Activated naive CD8-positive, alpha-beta T cell treated with anti-CD3 and anti-CD28 coated beads, Interleukin-2, amount 10 ng/mL, durations not matched to agents 7 days and 5 days (primary cell): ENCODE measurements around the gene EGF. TPM values are rescaled to one million over a fixed set of nuclear protein-coding genes. Genes with fewer than 3 reads are reported as not detected.

ENCODE experiments used
- ATAC-seq: fragments of 150-1000 bp; cut with Tn5 transposase; one replicate; pipeline ENCODE4 v1.10.0; 2021; ENCODE audit warnings: low read depth, moderate library complexity
- POLR2A ChIA-PET: fragments of 350-600 bp; sonication (Branson Sonifier 250); formaldehyde crosslinking; loops from one replicate; lab custom pipeline; 2021; ENCODE audit warnings: antibody characterized with exemption; lab: Charles Lee
- DNase-seq: peaks from one replicate; pipeline ENCODE4 v3.0.0; 2021
- H3K27ac Mint-ChIP-seq: one replicate; pipeline ENCODE4 v1.8.0; 2022; ENCODE audit warnings: mild to moderate bottlenecking, mixed read lengths
- H3K27me3 Mint-ChIP-seq: one replicate; pipeline ENCODE4 v1.8.0; 2022; ENCODE audit warnings: mild to moderate bottlenecking, moderate library complexity, mixed read lengths
- H3K36me3 Mint-ChIP-seq: one replicate; pipeline ENCODE4 v1.8.0; 2021; ENCODE audit warnings: mild to moderate bottlenecking, mixed read lengths
- H3K4me1 Mint-ChIP-seq: one replicate; pipeline ENCODE4 v1.8.0; 2021; ENCODE audit warnings: mixed read lengths
- H3K4me3 Mint-ChIP-seq: one replicate; pipeline ENCODE4 v1.8.0; 2022; ENCODE audit warnings: mild to moderate bottlenecking, moderate library complexity, mixed read lengths
- H3K9me3 Mint-ChIP-seq: one replicate; pipeline ENCODE4 v1.8.0; 2021; ENCODE audit warnings: mixed read lengths
- total RNA-seq, 2 experiments: library from RNA; stranded (reverse); gene quantifications; one replicate each; pipeline ENCODE4 v1.2.3, GENCODE V29; 2021

EGF gene
- total RNA-seq, 2 experiments from 2014 or later = not detected

DNA sequence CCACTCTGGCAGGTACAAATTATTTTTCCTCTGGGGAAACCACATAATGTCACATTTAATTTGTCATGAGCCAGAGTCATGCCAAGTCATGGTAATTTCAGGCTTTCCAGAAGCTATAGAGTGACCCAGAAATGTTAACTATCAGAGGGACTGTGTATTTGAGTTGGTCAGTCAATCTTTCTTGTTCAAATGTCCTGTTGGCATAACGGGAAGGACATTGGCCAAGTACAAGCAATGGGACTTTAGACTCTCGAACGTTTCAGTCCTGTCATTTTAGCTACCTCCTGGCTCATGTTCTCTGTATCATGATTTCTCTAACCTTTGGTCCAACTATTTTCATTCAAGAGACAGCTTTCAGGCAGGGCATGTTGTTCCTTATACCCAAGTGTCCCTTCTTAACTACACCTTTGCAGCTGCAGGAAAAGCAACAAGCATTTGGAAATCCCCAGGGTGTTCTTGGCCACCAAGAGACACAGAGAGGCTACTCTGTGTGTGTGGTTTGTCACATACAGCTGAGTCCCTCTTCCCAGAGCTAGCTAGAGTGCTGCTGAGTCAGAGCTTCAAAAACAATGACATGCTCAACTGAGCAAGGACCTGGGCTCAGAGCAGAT is 142.6 kb downstream of the EGF start:
- POLR2A ChIA-PET = interaction anchor here (0.6 to 1.4 kb wide), 3 partner anchors 110 to 171 kb away, joined by 3 to 5 read pairs (median 4); partner anchors contain the start of gene ELOVL6
- no peaks in the 10 kb centered on the region for H3K9me3 Mint-ChIP-seq
- H3K4me1 Mint-ChIP-seq = peaks cover 30% of the 10 kb centered on the region
- ATAC-seq = peak; percentile 21
- no peak for DNase-seq
- H3K27me3 Mint-ChIP-seq = no peaks in the 10 kb centered on the region
- H3K36me3 Mint-ChIP-seq = peaks cover 9% of the 10 kb centered on the region
- H3K4me3 Mint-ChIP-seq = no peak overlapping the region
- H3K27ac Mint-ChIP-seq = no peak overlapping the region

DNA sequence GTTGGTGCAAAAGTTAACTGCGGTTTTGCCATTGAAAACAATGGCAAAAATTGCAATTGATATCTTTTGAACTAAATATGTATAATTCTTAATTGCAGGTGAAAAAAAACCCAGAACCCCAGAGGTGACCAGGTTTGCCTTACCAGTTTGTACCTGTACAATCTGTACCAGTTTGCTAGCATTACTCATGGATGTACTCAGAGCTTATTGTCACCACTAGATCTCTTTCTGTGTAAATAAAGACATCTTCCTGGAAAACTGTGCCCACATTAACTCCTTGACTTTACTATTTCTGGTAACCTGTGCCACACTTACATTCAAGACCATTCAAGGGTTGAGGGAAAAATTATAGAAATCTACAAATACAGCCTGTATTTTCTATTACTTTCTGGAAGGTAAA is 146.0 kb downstream of the EGF start:
- ATAC-seq (no peak), DNase-seq (no peak)
- peak overlapping the region; percentile 50 for H3K27ac Mint-ChIP-seq
- H3K36me3 Mint-ChIP-seq = peaks cover 3% of the 10 kb centered on the region
- H3K9me3 Mint-ChIP-seq = no peaks in the 10 kb centered on the region
- peaks cover 44% of the 10 kb centered on the region for H3K4me1 Mint-ChIP-seq
- H3K4me3 Mint-ChIP-seq = peak overlapping the region; percentile 56
- POLR2A ChIA-PET = interaction anchor here (1.5 kb wide), 1 partner anchor 138 kb away, joined by 4 read pairs; no protein-coding TSS in a partner anchor
- no peaks in the 10 kb centered on the region for H3K27me3 Mint-ChIP-seq

DNA sequence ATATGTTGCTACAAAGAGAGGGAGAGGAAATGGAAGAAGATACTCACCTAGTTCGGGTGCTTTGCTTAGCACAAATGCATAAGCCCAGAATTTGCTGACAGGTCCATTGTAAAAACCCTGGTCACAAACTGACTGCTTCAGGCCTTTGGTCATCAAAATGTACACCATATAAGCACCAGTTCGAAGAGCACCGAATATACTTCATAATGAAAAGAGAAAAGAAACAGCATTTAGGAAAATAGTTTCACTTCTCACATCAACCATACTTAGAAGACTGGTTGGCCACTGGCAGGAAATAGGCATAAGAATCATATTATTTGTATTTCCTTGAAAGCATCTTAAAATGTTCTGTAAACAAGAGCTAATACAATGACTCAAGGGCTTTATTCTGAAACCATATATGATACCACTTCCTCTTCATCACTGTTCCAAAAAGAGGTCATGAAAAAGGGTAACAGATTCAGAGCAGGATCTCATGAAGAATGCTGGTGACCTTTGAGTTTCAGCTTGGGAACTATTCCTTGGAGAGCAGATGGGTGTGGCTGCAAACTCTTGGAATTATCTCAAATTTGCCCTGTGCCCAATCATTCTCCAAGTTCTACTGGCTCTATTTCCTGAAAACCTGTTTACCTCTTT is 147.0 kb downstream of the EGF start:
- H3K4me1 Mint-ChIP-seq = peaks cover 44% of the 10 kb centered on the region
- no peaks in the 10 kb centered on the region for H3K9me3 Mint-ChIP-seq
- ATAC-seq = peak; percentile 82
- no peaks in the 10 kb centered on the region for H3K36me3 Mint-ChIP-seq
- no peaks in the 10 kb centered on the region for H3K27me3 Mint-ChIP-seq
- POLR2A ChIA-PET = interaction anchor here (1.4 to 1.5 kb wide), 2 partner anchors 134 to 137 kb away, joined by 4 read pairs; no protein-coding TSS in a partner anchor
- H3K4me3 Mint-ChIP-seq = peak overlapping the region; percentile 56
- DNase-seq = no peak
- peak overlapping the region; percentile 57 for H3K27ac Mint-ChIP-seq

- H3K4me3 Mint-ChIP-seq = peak overlapping the region; percentile 44
- POLR2A ChIA-PET = no interaction called here
Observed at GRCh38 chr4:110061076-110061475, 148.4 kb downstream of the EGF start.

More at GRCh38 chr4:110061076-110061475, 148.4 kb downstream of the EGF start:
- Mint-ChIP-seq H3K27ac (peak overlapping the region; percentile 11), H3K27me3 (no peaks in the 10 kb centered on the region), H3K4me1 (peaks cover 37% of the 10 kb centered on the region), H3K36me3 (no peaks in the 10 kb centered on the region), H3K9me3 (no peaks in the 10 kb centered on the region)
- ATAC-seq = no peak
- no peak for DNase-seq

Other genes with a start within 250 kb of the EGF start
- gene CASP6, start 209.4 kb upstream of the EGF start, total RNA-seq = 10 to 100 TPM; 25.5 to 35.5 TPM
- gene PLA2G12A, start 182.8 kb upstream of the EGF start, total RNA-seq = 10 to 100 TPM; 15.7 to 16.4 TPM
- gene CFI, start 110.9 kb upstream of the EGF start, total RNA-seq = not detected
- gene GAR1, start 97.1 kb upstream of the EGF start, total RNA-seq = 10 to 100 TPM; 18.2 to 22.7 TPM
- not detected for gene RRH, start 84.9 kb upstream of the EGF start, total RNA-seq
- gene LRIT3, start 64.8 kb upstream of the EGF start, total RNA-seq = under 1 TPM in 1 of 2 experiments, not detected in 1; 0.17 TPM